ENCODE results near the gene CNTF. TPM values are rescaled to one million over a fixed set of nuclear protein-coding genes. Genes with fewer than 3 reads are reported as not detected.

The CNTF gene
- total and polyA plus RNA-seq, 2 of the 4 experiments (the other 2 are of a cell fraction), result 1.2 to 2.3 TPM

DNA sequence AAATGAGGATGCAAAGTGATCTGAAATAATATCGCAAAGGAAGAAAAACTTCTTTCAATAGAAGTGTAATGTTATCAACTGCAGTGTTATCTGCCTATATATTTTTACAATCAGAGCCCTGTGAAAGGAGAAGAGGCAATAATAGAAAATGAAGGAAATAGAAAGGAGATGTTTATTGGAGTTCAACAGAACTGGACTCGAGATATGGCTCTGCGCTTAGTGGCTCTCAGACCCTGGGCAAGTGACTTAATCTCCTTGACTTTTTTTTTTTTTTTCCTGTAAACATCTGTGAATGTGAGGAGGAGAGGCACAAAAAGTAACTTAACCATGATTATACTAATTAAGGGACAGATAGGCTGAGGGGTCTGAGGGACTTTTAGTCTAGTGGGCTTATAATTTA, 18.9 kb downstream of the CNTF start:
- no peak overlapping the region for H4K91ac ChIP-seq (ENCODE audit: insufficient read depth, low read depth, low read length)
- no peaks in the 10 kb centered on the region for H3K79me1 ChIP-seq (ENCODE audit: low read depth in 1 of 2, low read length in 2 of 2)
- no peak overlapping the region; the same call in 1 of the 2 replicates for H3K14ac ChIP-seq (replicated peaks; ENCODE audit: low read depth, low read length)
- no peak overlapping the region for H2AFZ ChIP-seq (replicated peaks; ENCODE audit: low read length, poor library complexity)
- TF ChIP-seq NFE2L2 (IDR thresholded peaks at IDR 0.05; ENCODE audit: low read depth, low read length), result no peak
- TF ChIP-seq FOS (IDR thresholded peaks at IDR 0.05; ENCODE audit: low read depth, low read length), result no peak
- TF ChIP-seq, protein P1, sequence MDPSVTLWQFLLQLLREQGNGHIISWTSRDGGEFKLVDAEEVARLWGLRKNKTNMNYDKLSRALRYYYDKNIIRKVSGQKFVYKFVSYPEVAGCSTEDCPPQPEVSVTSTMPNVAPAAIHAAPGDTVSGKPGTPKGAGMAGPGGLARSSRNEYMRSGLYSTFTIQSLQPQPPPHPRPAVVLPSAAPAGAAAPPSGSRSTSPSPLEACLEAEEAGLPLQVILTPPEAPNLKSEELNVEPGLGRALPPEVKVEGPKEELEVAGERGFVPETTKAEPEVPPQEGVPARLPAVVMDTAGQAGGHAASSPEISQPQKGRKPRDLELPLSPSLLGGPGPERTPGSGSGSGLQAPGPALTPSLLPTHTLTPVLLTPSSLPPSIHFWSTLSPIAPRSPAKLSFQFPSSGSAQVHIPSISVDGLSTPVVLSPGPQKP (IDR thresholded peaks at IDR 0.05; ENCODE audit: borderline replicate concordance, low read depth, low read length), result no peak
- TF ChIP-seq BHLHE40 (IDR thresholded peaks at IDR 0.05; ENCODE audit: low read depth, low read length), result no peak
- TF ChIP-seq RAD21 (IDR thresholded peaks at IDR 0.05; ENCODE audit: low read length), result no peak
- TF ChIP-seq MXI1 (IDR thresholded peaks at IDR 0.05; ENCODE audit: borderline replicate concordance, low read depth, low read length), result no peak
- no peak for TF ChIP-seq RFX5 (IDR thresholded peaks at IDR 0.05; ENCODE audit: low read depth, low read length)
- TF ChIP-seq, protein P2, sequence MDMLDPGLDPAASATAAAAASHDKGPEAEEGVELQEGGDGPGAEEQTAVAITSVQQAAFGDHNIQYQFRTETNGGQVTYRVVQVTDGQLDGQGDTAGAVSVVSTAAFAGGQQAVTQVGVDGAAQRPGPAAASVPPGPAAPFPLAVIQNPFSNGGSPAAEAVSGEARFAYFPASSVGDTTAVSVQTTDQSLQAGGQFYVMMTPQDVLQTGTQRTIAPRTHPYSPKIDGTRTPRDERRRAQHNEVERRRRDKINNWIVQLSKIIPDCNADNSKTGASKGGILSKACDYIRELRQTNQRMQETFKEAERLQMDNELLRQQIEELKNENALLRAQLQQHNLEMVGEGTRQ (IDR thresholded peaks at IDR 0.05; ENCODE audit: low read depth, low read length), result no peak
- no peak for TF ChIP-seq POLR2A (IDR thresholded peaks at IDR 0.05; ENCODE audit: low read depth, low read length)
- H3K4me2 ChIP-seq (ENCODE audit: low read depth, low read length), result no peak overlapping the region
- no peaks in the 10 kb centered on the region for H4K20me1 ChIP-seq (ENCODE audit: insufficient read depth, low read length)
- no peak overlapping the region for H4K8ac ChIP-seq (ENCODE audit: low read depth in 2 of 2, low read length in 2 of 2)
- ATAC-seq (ENCODE audit: low read depth) (no peak), DNase-seq (no peak)
- dilution Hi-C loops (cut with HindIII; ENCODE audit: low sequenced_read_pairs, unreplicated experiment) (no loop called here), in situ Hi-C loops (cut with MboI; ENCODE audit: low sequenced_read_pairs) (no loop called here), intact Hi-C loops (cut with micrococcal nuclease) (no loop called here)
- ChIA-PET CTCF (no interaction called here), POLR2A (ENCODE audit: unreplicated experiment) (no interaction called here)
- no peak overlapping the region for H4K5ac ChIP-seq (ENCODE audit: low read depth, low read length)
- H3K4me1 ChIP-seq (ENCODE audit: control insufficient read depth, insufficient read depth, low read length), result no peaks in the 10 kb centered on the region
- no peak overlapping the region for H3K27ac ChIP-seq (ENCODE audit: insufficient read depth, low read length)
- no peak overlapping the region for H2AK5ac ChIP-seq (ENCODE audit: low read depth, low read length)
- no peaks in the 10 kb centered on the region for H3K36me3 ChIP-seq (ENCODE audit: control insufficient read depth, insufficient read depth, low read length)
- no CpG with 5 or more reads among the region's 3 CpGs for WGBS, 2 experiments (ENCODE audit: extremely low coverage in 2 of 2, insufficient read length in 1 of 2)
- no peak overlapping the region for H3K18ac ChIP-seq (ENCODE audit: low read depth, low read length)
- no peak overlapping the region for H2BK20ac ChIP-seq (ENCODE audit: low read depth, low read length)
- no peak overlapping the region for H2BK120ac ChIP-seq (ENCODE audit: low read depth, low read length)
- H3K27me3 ChIP-seq (ENCODE audit: control insufficient read depth, insufficient read depth, low read length), result peaks cover 4% of the 10 kb centered on the region; the same call in 1 of the 2 replicates
- no peak overlapping the region for H2BK15ac ChIP-seq (ENCODE audit: low read depth, low read length)
- H3K23ac ChIP-seq (ENCODE audit: low read depth, low read length), result no peak overlapping the region
- H3K9ac ChIP-seq (ENCODE audit: low read depth, low read length), result no peak overlapping the region
- no peak overlapping the region for H3K56ac ChIP-seq (ENCODE audit: extremely low read depth, insufficient read depth, low read length)
- H3K9me1 ChIP-seq (ENCODE audit: insufficient read depth, low read length), result peaks cover 6% of the 10 kb centered on the region; the same call in 1 of the 2 replicates
- no peak overlapping the region for H2BK5ac ChIP-seq (ENCODE audit: low read depth, low read length, poor library complexity, severe bottlenecking)
- H2AK9ac ChIP-seq (replicated peaks; ENCODE audit: low read depth, low read length, poor library complexity), result no peak overlapping the region
- no TSS peak for BruUV-seq (replicated peaks)
- H3K4me3 ChIP-seq (ENCODE audit: insufficient read depth, low read depth, low read length), result no peak overlapping the region
- H3K9me3 ChIP-seq (ENCODE audit: control insufficient read depth, insufficient read depth, low read length), result peaks cover 3% of the 10 kb centered on the region; the same call in 1 of the 2 replicates
- H3K4ac ChIP-seq (ENCODE audit: low read depth, low read length), result no peak overlapping the region
